Mucosa of descending colon (tissue), 3 donors: ENCODE data around the gene TSPO. TPM values are rescaled to one million over a fixed set of nuclear protein-coding genes. Genes with fewer than 3 reads are reported as not detected.
A peak's percentile ranks its signal among the peaks of the same experiment; 100 is the strongest.
"Not testable (repeated sequence)": the region's sequence is repeated elsewhere in the genome, so short reads cannot be mapped to it uniquely, and the experiment has no call there.

ENCODE experiments used
- ATAC-seq: fragments of 200-7000 bp; cut with Tn5 transposase; one replicate; pipeline ENCODE4 v1.9.1; 2020; ENCODE audit warnings: mild to moderate bottlenecking, moderate library complexity
- DNase-seq, 3 donors: peaks; one replicate each; pipeline ENCODE4 v3.0.0-alpha.2; 2020
- H3K36me3 ChIP-seq: fragments of 200-600 bp; one replicate; pipeline ENCODE4 v1.8.0; 2021; ENCODE audit warnings: low read depth, mild to moderate bottlenecking
- H3K4me1 ChIP-seq: fragments of 200-600 bp; one replicate; pipeline ENCODE4 v1.8.0; 2021; ENCODE audit warnings: low read depth, mild to moderate bottlenecking
- H3K4me3 ChIP-seq: fragments of 200-600 bp; one replicate; pipeline ENCODE4 v1.8.0; 2021; ENCODE audit warnings: mild to moderate bottlenecking
- H3K9me3 ChIP-seq: fragments of 200-600 bp; one replicate; pipeline ENCODE4 v1.8.0; 2021; ENCODE audit warnings: mild to moderate bottlenecking
- intact Hi-C, 2 donors: fragments of 100-400 bp; cut with DNase I in 1 of 2; cut with micrococcal nuclease in 1 of 2; formaldehyde crosslinking; loops; one replicate each; pipeline versions ENCODE4 v1.11.0 to v1.11.1; 2022; cut with DNase I, micrococcal nuclease
- total RNA-seq, 3 donors: library from RNA; stranded (reverse); fragmentation: NEBNext Ultra II Directional in 2 of 3; extraction: Animal tissue kit (Norgen Biotek cat#: 25700) in 2 of 3; gene quantifications; one replicate each; pipeline versions ENCODE4 v1.2.1 to v1.2.4, GENCODE V29; 2021 to 2023
- TF ChIP-seq, protein P1 (sequence below): fragments of 200-600 bp; IDR thresholded peaks from one replicate; pipeline ENCODE4 v1.8.0; 2022; ENCODE audit warnings: antibody characterized with exemption, mild to moderate bottlenecking
- donor health status: DM: no; HTN: no; CAD: no; lungs with moderate emphysema.
- donor health status: DM: no; HTN: no; CAD: no.
- donor health status: DM: no; HTN: yes; CAD: no.

Gene TSPO
- total RNA-seq, 3 donors from 2014 or later: 134 to 281 (median 236) TPM

GRCh38 chr22:43135565-43135964 is 15.8 kb upstream of the TSPO start:
- H3K9me3 ChIP-seq: no peaks in the 10 kb centered on the region
- intact Hi-C loops: no loop called here
- H3K4me3 ChIP-seq: no peak overlapping the region
- DNase-seq (no peak), ATAC-seq (peak; percentile 45)
- H3K36me3 ChIP-seq: peaks cover 3% of the 10 kb centered on the region
- TF ChIP-seq, protein P1, sequence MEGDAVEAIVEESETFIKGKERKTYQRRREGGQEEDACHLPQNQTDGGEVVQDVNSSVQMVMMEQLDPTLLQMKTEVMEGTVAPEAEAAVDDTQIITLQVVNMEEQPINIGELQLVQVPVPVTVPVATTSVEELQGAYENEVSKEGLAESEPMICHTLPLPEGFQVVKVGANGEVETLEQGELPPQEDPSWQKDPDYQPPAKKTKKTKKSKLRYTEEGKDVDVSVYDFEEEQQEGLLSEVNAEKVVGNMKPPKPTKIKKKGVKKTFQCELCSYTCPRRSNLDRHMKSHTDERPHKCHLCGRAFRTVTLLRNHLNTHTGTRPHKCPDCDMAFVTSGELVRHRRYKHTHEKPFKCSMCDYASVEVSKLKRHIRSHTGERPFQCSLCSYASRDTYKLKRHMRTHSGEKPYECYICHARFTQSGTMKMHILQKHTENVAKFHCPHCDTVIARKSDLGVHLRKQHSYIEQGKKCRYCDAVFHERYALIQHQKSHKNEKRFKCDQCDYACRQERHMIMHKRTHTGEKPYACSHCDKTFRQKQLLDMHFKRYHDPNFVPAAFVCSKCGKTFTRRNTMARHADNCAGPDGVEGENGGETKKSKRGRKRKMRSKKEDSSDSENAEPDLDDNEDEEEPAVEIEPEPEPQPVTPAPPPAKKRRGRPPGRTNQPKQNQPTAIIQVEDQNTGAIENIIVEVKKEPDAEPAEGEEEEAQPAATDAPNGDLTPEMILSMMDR: no peak
- peaks cover 2% of the 10 kb centered on the region for H3K4me1 ChIP-seq

DNA sequence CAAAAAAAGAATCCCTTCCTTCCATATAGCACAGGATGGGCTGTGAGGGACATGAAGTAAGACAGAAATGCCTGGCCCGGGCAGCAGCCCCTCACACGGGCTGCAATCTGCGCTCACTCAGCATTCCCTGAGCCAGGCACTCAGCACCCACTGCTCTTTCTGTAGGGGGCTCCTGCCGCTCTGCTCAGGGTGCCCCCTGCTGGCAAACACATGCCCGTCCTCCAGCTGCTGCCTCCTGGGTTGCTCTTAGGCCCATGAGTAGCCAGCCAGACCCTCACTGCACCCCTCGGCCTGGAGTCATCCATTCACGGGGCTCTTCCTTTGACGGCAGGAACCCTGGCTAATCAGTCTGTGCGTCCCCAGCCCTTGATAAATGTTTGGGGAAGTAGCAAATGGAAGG is 15.1 kb upstream of the TSPO start:
- Histone ChIP-seq H3K4me1 (peaks cover 2% of the 10 kb centered on the region), H3K9me3 (no peaks in the 10 kb centered on the region), H3K4me3 (no peak overlapping the region), H3K36me3 (peaks cover 3% of the 10 kb centered on the region)
- ATAC-seq (peak; percentile 63), DNase-seq (peak in 1 of 3 donors; percentile 56)
- TF ChIP-seq, protein P1: peak; percentile 31
- intact Hi-C loops: no loop called here

DNA sequence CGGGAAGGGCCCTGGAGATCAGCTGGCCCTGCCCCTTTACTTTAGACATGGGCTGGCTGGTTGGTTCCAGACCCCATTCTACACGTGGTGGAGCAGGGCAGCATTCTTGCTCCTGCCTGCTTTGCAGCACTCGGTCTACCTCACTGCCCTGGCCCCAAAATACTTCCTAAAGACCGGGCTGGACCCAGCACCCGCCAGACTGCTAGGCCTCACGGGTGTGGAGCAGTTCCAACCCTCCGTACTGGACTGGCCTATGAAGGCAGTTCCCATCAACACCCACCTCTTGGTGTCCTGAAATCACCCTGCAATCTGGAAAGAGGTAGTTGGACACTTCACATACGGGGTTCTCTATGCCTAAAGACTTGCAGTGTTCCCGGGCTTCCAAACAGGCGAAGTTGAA is 14.6 kb upstream of the TSPO start:
- H3K36me3 ChIP-seq: peaks cover 3% of the 10 kb centered on the region
- ATAC-seq: no peak
- intact Hi-C loops: no loop called here

GRCh38 chr22:43142880-43143562 is 8.3 kb upstream of the TSPO start, which contains the start of gene MCAT:
TSS of gene MCAT (minus strand) at chr22:43143398. CDS start at chr22:43143348, 50 bp downstream.
- intact Hi-C loops: no loop called here
- Histone ChIP-seq H3K4me3 (peak within 1 kb of the TSS; percentile 93), H3K36me3 (peaks cover 3% of the 10 kb centered on the region), H3K9me3 (no peaks in the 10 kb centered on the region), H3K4me1 (peaks cover 13% of the 10 kb centered on the region)
- TF ChIP-seq, protein P1: no peak
- peak; percentile 98 for ATAC-seq
- peak; percentile 88 to 92 (median 90) for DNase-seq

More for the DNA sequence above, 14.6 kb upstream of the TSPO start:
- Histone ChIP-seq H3K4me3 (no peak overlapping the region), H3K4me1 (peaks cover 5% of the 10 kb centered on the region), H3K9me3 (no peaks in the 10 kb centered on the region)
- no peak for DNase-seq
- TF ChIP-seq, protein P1: no peak

- ATAC-seq (no peak), DNase-seq (no peak)
- Histone ChIP-seq H3K9me3 (no peaks in the 10 kb centered on the region), H3K4me1 (peaks cover 16% of the 10 kb centered on the region), H3K36me3 (no peaks in the 10 kb centered on the region), H3K4me3 (no peak overlapping the region)
- intact Hi-C loops: no loop called here
- TF ChIP-seq, protein P1: no peak
Observed at GRCh38 chr22:43144949-43145348, 6.4 kb upstream of the TSPO start.

GRCh38 chr22:43145371-43145770 is 6.0 kb upstream of the TSPO start:
- ATAC-seq, DNase-seq, H3K36me3 ChIP-seq, H3K9me3 ChIP-seq, H3K4me3 ChIP-seq, intact Hi-C loops: not testable (repeated sequence)
- H3K4me1 ChIP-seq: peaks cover 16% of the 10 kb centered on the region

DNA sequence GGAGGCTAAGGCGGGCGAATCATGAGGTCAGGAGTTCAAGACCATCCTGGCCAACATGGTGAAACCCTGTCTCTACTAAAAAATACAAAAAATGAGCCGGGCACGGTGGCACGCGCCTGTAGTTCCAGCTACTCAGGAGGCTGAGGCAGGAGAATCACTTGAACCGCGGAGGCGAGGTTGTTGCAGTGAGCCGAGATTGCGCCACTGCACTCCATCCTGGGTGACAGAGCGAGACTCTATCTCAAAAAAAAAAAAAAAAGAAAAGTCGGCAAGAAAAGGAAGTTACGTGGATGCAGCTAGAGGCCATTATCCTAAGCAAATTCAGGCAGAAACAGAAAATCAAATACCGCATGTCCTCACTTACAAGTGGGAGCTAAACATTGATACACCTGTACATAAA is 5.0 kb upstream of the TSPO start:
- H3K36me3 ChIP-seq, DNase-seq, H3K4me3 ChIP-seq, ATAC-seq, intact Hi-C loops, H3K9me3 ChIP-seq: not testable (repeated sequence)
- peaks cover 23% of the 10 kb centered on the region for H3K4me1 ChIP-seq
